HG03575 (cell line): ENCODE measurements around the gene FOXL1.

Experiments
- ATAC-seq: cut with Tn5 transposase; IDR thresholded peaks from one replicate; pipeline ENCODE4 v1.9.1; 2021; ENCODE audit not compliant: unreplicated experiment, insufficient number of reproducible peaks, low FRiP score; ENCODE audit errors: extremely low read depth

Gene FOXL1

DNA sequence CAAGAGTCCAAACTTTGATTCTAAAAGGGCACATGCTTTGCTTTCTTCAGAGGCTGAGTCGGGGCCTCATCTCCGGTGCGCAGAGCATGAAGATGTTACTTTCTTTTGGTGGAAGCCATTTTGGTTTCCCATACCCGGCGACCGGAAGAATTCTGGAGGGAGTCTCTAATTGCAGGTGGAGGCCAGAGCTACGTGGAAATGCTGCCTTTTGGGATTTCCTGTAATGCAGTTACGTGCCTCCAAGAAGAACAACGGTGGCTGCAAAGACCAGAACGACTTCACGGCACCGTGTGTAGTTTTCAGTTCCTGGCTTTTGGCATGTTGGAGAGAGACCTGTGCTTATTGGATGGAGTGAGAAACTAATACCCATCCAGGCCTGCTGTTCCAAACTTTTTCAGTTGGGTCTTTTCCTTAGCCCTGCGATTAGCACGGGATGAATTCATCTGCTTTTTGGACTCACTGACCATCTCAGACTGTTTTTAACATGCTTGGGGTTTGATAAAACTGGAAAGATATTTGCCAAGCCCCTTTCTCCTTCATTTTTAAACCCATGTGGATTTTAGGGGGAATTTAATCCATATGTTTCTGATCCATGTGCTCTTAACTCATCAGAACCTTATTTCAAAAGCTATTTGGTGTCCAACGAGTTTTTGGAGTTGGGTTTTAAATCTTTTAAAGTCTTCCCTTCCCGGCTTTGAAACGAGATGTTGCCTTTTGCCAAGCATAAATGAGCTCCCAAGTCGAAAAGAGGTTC lies 19.0 kb downstream of the FOXL1 start:
- no peak for ATAC-seq

DNA sequence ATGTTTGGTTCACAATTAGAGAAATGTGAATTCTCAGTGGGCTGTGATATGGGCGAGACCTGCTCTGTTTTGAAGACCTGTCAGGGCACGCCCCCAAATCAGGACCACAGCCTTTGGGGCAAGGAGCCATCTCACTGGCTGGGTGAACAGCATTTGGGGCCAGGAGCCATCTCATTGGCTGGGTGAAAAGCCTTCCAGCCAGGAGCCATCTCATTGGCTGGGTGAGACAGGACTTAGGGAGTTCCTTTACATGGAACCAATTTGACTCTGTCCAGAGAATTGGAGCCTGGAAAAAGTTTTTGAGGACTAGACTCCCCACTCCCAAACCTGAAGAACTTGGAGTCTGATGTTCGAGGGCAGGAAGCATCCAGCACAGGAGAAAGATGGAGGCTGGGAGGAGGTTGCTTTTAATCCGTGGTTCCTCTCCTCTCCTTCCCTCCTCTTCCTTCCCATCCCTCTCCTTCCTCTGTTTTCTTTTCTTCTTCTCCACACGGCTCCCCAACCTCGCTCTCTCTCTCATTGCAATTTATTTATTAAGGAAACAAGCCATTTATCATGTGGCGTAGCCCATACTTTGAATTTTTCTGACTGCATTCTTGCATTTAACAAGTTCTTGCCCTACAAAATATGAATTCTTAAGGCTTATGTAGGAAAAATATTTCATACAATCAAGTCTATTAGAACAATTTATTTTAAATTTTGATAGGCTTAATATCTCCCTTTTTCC lies 19.7 kb downstream of the FOXL1 start:
- ATAC-seq, result no peak

DNA sequence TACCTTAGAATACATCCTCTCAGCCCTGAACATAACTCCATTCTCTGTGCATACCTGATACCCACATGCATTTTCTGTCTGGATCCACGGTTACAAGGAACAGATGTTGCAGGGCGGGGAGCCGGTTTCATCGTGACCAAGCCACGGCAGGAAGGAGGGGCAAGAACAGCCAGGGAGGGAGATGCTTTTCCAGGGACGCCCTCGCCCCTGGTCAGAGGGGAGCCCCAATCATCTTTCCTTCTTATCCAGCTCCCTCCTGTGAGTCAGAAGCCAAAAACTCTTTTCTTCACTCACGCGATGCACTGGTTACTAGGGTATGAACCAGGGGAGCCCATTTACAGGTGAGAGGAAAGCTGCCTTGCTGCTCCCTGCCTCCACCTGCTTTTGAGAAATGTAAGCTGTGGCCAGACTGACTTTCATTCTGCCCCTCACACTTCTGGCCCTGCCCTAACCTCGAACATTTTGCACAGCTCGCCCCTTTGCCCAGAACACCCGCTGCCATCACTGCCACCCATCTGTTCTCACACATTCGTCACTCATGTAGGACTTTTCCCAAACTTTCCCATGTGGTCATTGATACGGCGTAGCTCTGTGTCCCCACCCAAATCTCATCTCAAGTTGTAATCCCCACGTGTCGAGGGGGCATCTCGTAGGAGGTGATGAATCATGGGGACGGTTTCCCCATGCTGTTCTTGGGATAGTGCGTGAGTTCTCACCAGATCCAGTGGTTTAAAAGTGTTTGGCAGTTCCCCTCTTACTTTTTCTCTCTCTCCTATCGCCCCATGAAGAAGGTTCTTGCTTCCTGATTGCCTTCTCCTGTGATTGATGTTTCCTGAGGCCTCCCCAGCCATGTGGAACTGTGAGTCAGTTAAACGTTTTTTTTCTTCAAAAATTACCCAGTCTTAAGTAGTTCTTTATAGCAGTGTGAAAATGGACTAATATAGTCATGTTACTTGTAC lies 20.5 kb downstream of the FOXL1 start:
- ATAC-seq, result no peak

DNA sequence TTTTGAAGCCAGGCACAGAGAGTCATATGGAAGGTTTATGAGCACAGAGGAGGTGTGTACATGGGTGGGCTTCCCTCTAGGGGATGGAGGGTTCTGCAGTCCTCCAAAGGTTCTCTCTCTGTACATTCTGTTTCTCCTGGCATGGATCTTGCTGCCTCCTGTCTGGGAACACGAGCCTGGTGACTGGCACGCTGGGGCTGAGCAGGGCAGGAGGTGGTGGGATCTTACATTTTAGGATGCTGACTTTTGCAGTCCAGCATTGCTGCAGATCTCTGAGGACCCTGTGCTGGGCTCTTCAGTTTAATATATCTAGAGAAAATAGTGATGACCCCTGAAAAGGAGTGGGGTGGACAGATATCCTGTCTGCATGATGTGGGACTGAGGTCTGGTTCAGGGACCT lies 23.0 kb downstream of the FOXL1 start:
- ATAC-seq, result no peak

DNA sequence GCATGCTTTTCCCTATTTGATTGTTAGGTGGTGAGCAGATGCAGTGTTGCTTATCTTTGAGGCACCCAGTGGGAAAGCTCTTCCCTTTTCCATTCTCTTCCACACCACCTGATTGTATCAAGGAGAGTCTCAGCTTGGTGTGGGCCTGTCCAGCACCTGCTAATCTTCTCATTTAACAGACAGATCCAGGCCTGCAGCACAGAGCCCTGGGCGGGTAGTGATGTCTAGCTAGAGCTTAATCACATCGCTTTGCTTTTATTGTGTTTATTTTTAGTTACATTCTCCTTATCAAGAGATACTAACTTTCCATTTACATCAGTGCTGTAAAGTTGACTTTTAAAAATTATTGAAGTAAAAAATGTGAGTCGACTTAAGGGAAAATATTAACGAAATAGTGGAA lies 24.2 kb downstream of the FOXL1 start:
- ATAC-seq, result no peak

DNA sequence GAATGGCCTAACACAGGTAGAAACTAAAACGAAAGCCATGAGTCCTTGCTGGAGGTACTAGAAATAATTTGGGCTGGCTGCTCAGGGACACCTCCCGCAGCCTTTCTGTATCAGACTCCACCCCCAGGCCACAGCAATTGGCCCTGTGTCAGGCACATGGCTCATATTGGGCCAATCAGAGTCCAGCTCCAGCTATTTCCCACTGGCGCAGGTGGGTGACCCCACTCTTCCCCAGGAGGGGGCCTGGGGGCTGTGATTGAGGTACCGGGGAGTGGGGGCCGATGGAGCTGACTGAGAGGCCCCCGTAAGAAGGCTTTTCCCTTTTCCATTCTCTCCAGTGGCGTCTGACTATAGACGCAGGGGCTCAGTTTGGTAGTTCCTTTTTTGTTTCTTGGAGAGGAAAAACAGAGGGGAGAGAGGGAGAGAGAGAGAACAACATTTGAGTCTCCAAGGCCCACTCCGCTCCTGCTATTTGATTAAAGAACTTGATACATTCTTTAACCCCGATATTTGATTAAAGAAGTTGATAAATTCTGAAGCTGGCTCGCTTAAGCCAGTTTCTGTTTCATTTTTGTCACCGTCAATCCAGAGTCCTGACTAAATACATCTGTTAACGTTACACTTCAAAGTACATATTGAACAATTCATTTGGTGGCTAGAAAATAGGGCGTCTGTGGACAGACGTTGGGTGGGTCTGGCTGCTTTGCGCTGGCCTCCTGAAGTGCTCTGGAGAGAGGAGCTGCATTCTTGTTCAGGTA lies 26.3 kb downstream of the FOXL1 start:
- no peak for ATAC-seq

DNA sequence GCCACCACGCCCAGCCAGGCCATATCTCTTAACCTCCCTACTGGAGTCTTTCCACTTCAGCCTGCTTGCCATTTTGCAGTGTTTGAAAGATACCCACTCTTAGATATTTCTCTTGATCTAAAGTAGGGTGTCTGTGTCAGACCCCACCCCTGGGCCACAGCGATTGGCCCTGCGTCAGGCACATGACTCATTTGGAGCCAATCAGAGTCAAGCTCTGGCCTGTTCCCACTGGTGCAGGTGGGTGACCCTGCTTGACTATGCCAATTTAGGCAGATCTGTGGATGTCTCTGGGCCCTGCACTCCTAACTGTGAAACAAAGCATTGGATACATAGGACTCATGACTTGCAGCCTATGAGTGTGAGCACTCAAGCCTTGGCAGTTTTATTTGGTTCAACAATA lies 27.6 kb downstream of the FOXL1 start:
- ATAC-seq, result no peak

DNA sequence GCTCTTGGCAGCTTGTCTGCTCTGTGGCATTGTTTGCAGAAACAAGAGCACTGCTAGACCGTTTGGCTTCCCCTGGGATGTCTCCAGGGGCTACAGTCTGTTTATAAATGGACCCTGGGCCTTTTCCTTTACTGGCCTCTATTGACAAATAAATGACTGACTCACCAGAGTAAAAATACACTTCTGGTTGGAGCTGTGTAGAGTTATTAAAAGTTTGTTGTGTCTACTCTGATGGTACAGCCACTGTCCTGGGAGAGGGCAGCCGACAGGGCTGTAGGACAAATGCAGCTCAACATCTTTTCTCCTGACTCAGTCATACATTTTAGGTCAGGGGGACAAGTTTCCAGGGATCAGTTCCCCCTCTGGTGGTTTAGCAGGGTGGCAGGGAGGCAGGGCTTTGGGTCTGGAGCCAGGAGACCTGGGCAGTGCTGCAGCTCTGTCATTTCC lies 30.0 kb downstream of the FOXL1 start:
- no peak for ATAC-seq

DNA sequence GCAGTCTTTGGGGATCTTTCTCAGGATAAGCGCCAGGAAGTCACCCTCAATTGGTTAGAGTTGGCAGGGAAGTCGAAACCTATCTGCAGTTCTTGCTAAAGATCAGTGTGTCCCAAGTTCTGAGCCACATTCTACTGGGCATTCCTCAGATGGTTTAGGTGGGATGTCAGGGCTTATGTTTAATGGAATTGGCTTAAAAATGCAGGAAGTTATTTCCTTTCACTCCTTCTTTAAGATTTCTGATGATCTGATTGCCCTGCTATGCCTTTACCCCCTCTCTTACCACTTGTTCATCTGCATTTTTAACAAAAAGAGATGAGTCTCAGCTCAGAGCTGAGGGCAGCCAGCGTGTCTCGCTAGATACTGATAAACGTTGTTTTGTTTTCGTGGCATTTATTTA lies 30.8 kb downstream of the FOXL1 start:
- no peak for ATAC-seq

DNA sequence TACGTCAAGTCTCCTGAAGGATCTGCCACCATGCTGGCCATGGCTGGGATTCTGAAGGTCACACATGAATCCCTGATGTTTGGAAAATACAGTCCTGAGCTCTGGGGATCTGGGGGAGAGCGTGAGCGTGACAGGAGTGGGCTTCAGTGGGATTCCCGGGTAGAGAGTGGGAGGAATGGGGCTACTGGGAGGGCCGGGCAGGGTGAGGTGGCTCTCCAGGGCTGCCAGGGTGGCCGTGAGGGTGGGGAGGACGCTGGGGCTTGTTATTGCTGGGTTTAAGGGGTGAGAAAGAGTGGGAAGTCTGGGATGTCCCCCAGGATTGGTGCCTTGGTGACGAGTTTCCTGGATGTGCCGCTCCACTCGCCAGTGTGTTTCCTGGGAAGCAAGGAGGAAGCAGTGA lies 31.3 kb downstream of the FOXL1 start:
- no peak for ATAC-seq

DNA sequence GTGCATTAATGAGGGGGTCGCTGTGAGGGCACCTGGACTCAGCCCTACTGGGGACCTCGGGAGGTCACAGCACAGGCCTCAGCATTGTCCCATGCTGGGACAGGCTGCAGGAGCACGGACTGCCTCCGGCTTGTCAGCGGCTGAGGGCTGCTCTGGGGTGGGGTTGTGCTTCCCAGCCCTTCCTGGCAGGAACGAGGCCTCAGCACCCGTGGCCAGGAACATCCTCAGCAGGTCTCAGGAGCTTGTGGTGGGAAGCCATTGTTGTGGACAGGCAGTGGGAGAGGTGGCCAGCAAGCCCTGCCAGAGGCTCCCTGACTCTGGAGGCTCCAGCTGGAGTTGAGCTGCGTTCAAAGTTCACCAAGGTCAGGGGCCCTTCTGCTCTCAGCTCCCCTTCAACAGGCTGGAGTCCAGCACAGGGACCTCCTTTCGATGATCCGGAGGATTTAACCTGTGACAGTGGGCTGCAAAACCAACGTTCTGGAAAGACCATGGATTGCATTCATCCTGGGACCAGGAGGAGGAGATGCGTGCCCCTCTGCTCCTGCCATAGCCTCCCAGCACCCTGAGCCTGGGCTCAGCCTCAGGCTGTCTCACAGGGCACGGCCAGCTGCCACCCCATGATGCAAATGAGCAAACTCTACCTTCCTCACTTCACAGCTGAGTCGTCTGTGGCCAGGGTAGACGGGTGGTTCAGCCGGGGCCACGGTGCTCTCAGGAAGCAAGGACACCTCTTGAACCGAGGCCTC lies 32.6 kb downstream of the FOXL1 start:
- no peak for ATAC-seq

DNA sequence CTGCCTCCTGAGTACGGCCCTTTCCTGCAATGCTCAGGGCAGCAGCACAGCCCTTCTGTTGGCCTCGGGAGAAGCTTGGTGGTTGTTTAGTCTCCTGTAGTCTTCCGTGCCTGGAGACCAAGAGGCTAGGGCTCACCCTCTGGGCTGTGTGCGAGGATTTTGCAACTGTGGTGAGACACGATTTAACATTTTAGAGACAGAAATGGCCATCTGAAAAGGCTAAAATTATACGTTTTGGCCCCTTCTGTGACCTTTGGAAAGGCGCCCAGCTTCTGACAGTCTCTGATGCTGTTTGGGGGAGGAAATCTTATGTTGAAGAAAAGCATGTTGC lies 33.1 kb downstream of the FOXL1 start:
- no peak for ATAC-seq

DNA sequence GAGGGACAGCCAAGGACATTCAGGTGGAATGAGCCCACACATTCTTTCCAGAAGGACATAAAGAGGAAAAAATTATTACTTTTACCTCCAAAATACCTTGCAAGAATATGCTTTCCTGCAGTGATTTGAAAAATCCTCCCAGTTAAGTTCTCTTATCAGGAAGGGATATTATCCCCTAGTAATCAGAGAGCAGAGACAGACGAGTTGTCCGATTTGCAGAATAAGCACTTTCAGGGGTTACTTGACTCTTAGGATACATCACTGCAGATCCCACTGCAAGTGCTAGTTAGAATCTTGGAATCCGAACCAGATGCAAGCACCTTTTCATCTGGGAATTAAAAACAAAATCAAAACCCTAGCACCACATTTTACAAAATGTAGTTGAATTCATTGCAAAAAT lies 33.6 kb downstream of the FOXL1 start:
- no peak for ATAC-seq

DNA sequence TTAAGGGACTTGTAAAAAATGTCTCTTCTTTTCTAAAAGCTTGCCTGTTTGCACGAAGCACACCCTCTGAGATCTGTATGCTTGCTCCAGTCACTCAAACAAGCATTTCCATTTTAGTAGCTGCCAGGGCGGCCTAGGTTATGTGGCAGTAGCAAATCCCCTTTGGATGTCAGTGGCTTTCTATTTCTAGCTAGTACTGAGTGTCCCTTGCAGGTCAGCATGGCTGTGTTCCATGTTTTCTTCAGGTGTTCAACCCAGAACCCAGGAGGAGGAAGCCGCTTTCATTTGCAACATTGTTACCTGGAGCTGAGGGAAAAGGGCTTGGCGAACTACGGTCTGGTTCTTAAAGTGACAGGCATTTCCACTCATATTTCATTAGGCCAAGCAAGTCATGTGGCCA lies 36.4 kb downstream of the FOXL1 start:
- no peak for ATAC-seq

DNA sequence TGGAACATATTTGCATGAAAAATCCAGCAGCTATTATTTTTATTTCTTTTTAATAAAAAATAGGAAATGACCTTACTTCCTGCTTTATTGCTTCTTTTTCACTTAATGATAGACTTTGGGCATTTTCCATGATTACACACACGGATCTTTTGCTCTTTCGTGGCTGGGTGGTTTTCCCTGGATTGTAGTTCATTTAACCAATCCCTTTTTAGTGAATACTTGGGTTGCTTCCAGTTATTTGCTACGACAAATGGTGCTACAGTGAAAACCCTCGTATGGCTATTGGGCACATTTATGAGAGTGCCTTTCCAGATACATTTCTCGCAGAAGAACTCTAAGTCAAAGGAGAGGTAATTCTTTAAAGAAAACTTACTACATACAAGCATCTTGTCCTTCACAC lies 38.6 kb downstream of the FOXL1 start:
- ATAC-seq, result no peak

DNA sequence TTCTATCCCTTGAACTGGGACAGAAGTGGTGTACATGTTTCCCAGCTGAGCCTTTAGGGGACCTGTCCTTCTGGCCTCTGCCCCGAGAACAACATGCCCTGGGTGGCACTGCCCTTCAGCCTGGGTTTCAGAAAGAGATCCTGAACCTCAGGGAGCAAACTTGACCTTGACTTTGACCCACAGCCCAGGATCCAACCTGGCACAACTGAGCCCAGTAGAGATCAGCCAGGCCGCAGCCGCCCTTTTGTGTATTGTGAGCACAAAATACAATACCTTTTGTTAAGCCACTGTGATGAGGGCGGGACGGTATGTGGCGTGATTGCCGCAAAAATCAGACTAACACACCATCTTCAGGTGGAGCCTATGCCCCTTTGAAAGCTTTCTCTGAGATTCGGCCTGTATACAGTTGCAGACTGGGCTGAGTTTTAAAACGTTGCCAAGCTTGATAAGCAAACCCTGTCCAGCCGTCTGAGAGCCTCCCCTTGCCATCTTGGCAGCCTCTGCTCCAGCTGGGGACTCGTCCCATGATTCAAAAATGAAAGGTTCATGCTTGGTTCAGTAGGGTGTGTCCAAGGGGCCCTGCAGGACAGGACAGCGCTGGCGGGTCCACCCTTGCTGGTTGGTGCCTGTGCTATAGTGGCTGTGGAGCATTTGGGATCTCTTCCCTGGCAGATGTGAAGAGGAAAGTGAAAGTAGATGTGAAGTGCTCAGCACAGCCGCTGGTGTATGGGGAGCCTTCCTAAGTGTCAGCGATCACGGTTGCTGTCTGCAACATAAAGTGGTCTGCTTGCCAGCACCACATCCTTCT lies 40.3 kb downstream of the FOXL1 start:
- ATAC-seq, result no peak

DNA sequence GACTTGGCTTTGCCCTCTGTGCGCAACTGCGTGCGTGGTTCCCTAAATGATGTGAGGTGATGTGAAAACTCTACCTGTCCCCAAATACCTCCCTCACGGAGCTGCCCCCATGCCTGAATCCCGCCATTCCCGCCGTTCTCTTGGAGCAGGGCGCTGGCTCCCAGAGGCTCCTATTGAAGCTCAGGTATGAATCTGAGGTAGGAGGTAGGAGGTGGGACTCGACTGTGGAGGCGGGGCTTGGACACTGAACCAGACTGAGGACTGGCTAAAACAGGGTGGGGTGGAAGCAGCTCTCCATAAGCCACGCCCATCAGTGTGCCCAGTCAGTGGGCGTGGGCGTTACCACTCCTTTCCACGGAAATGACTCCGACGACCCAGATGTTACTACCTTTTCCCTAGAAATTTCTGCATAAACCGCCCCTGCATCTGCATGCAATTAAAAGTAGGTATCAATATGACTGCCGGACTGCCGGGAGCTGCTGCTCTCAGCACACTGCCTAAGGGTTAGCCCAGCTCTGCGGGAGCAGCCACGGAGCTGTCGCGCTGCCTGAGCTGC lies 41.0 kb downstream of the FOXL1 start:
- ATAC-seq, result no peak
